Endothelial cell of umbilical vein (primary cell): ENCODE results near the gene LRRC39. TPM values are rescaled to one million over a fixed set of nuclear protein-coding genes. Genes with fewer than 3 reads are reported as not detected.

Source experiments
- BruUV-seq: library from RNA; stranded (reverse); fragments of 400-500 nt; replicated peaks from 2 replicates; lab custom pipeline; 2021; lab: Mats Ljungman, UMichigan
- CTCF ChIA-PET: fragments of 300-600, 350-600 bp; sonication (Branson Sonifier 250); formaldehyde crosslinking; loops from one replicate; lab custom pipeline; 2021; ENCODE audit warnings: antibody characterized with exemption, inconsistent platforms; lab: Charles Lee
- POLR2A ChIA-PET: fragments of 300-600, 350-600 bp; sonication (Branson Sonifier 250); formaldehyde crosslinking; loops from one replicate; lab custom pipeline; 2021; ENCODE audit warnings: antibody characterized with exemption, inconsistent platforms; lab: Charles Lee
- DNase-seq: peaks from one replicate; pipeline ENCODE4 v3.0.0-alpha.2; 2011; ENCODE audit warnings: low read depth, low spot score
- FAIRE-seq: peaks from 2 replicates; lab custom pipeline; 2011; peaks lifted over from hg19 to GRCh38; lab: Jason Lieb, UNC
- H2AFZ ChIP-seq: 2 replicates; pipeline ENCODE4 v1.6.0; 2012; ENCODE audit warnings: low read depth, low read length, control low read depth, inconsistent platforms
- H3K27ac ChIP-seq: 2 replicates; pipeline ENCODE4 v1.5.1; 2011; ENCODE audit warnings: low read depth, mild to moderate bottlenecking, control low read depth, low read length, moderate library complexity; ENCODE audit not compliant: insufficient read depth
- H3K27me3 ChIP-seq, 2 experiments: 2 replicates each; pipeline versions ENCODE4 v1.6.0 to v1.6.1; 2011; ENCODE audit warnings: low read length in 2 of 2, mixed read lengths in 1 of 2; ENCODE audit not compliant: control insufficient read depth in 2 of 2, insufficient read depth in 2 of 2
- H3K36me3 ChIP-seq, 2 experiments: 2 replicates in 1 of 2; 3 replicates in 1 of 2; pipeline ENCODE4 v1.5.1; 2011; ENCODE audit warnings: low read length in 2 of 2, mild to moderate bottlenecking in 1 of 2, moderate library complexity in 1 of 2; ENCODE audit not compliant: control insufficient read depth in 2 of 2, insufficient read depth in 2 of 2; ENCODE audit errors: extremely low read depth in 1 of 2
- H3K4me1 ChIP-seq: 3 replicates; pipeline ENCODE4 v1.5.1; 2011; ENCODE audit warnings: mild to moderate bottlenecking, low read length; ENCODE audit not compliant: control insufficient read depth, insufficient read depth; ENCODE audit errors: extremely low read depth
- H3K4me2 ChIP-seq: 2 replicates; pipeline ENCODE4 v1.6.1; 2011; ENCODE audit warnings: low read length, control low read depth, mixed read lengths; ENCODE audit not compliant: insufficient read depth
- H3K4me3 ChIP-seq, 3 experiments: fragments of 200-600 bp in 1 of 3; sonication (generic), shearing (Covaris generic) in 1 of 3; replicated peaks in 1 of 3; 2 replicates each; pipeline ENCODE4 v1.5.1; 2011 to 2016; ENCODE audit warnings: control low read depth in 3 of 3, low read length in 3 of 3, mild to moderate bottlenecking in 2 of 3, inconsistent platforms in 1 of 3, low read depth in 1 of 3, moderate library complexity in 1 of 3; ENCODE audit not compliant: insufficient read depth in 1 of 3
- H3K79me2 ChIP-seq: 2 replicates; pipeline ENCODE4 v1.6.0; 2012; ENCODE audit warnings: low read length, inconsistent platforms; ENCODE audit not compliant: control insufficient read depth, insufficient read depth
- H3K9ac ChIP-seq: replicated peaks from 2 replicates; pipeline ENCODE3; 2011; ENCODE audit warnings: low read length, control low read depth; ENCODE audit not compliant: insufficient read depth; ENCODE audit errors: extremely low read depth
- H3K9me1 ChIP-seq: replicated peaks from 3 replicates; pipeline ENCODE4 v1.6.0; 2011; ENCODE audit warnings: mild to moderate bottlenecking, low read length; ENCODE audit not compliant: control insufficient read depth, insufficient read depth; ENCODE audit errors: extremely low read depth
- H3K9me3 ChIP-seq: replicated peaks from 2 replicates; pipeline ENCODE4 v1.5.1; 2012; ENCODE audit warnings: low read length, inconsistent platforms; ENCODE audit not compliant: control insufficient read depth, insufficient read depth
- H4K20me1 ChIP-seq: replicated peaks from 2 replicates; pipeline ENCODE3; 2011; ENCODE audit warnings: mild to moderate bottlenecking, low read length; ENCODE audit not compliant: control insufficient read depth, insufficient read depth; ENCODE audit errors: extremely low read depth
- EZH2 ChIP-seq: IDR thresholded peaks from 2 replicates; pipeline ENCODE4 v1.6.1; 2012; ENCODE audit warnings: borderline replicate concordance, low read depth, mild to moderate bottlenecking, moderate library complexity, low read length, inconsistent platforms; ENCODE audit not compliant: severe bottlenecking
- FOS ChIP-seq: IDR thresholded peaks from 2 replicates; pipeline ENCODE4 v1.6.1; 2011; ENCODE audit warnings: mild to moderate bottlenecking, low read length, moderate library complexity, borderline replicate concordance; ENCODE audit not compliant: insufficient read depth
- GATA2 ChIP-seq: IDR thresholded peaks from 2 replicates; pipeline ENCODE4 v1.7.0; 2011; ENCODE audit warnings: low read depth, mild to moderate bottlenecking, moderate library complexity, mixed read lengths, low read length; ENCODE audit not compliant: insufficient read length, insufficient read depth
- JUN ChIP-seq: IDR thresholded peaks from 2 replicates; pipeline ENCODE4 v1.6.1; 2011; ENCODE audit warnings: borderline replicate concordance, low read depth; ENCODE audit not compliant: insufficient read length, insufficient read depth
- MYC ChIP-seq: IDR thresholded peaks from one replicate; pipeline ENCODE4 v1.6.1; 2011; ENCODE audit warnings: mild to moderate bottlenecking, low read depth, low read length
- POLR2A ChIP-seq: IDR thresholded peaks from 2 replicates; pipeline ENCODE4 v1.6.1; 2012; ENCODE audit warnings: low read depth, mild to moderate bottlenecking, control low read depth, low read length
- POLR2AphosphoS5 ChIP-seq: IDR thresholded peaks from 2 replicates; pipeline ENCODE4 v1.6.1; 2012; ENCODE audit warnings: low read depth, mild to moderate bottlenecking, control low read depth, low read length, moderate library complexity; ENCODE audit not compliant: insufficient read depth
- dilution Hi-C: fragments of 300-500 bp; cut with MboI; formaldehyde crosslinking; loops from one replicate; pipeline ENCODE4 v1.15.0; 2019; ENCODE audit warnings: low sequenced_read_pairs; ENCODE audit not compliant: extremely low pct_ligation_motif_present
- intact Hi-C: fragments of 100-400 bp; cut with micrococcal nuclease; formaldehyde crosslinking; loops from one replicate; pipeline ENCODE4 v1.10.0; 2022
- polyA plus RNA-seq, 4 experiments: library from polyadenylated mRNA; depleted of rRNA in 3 of 4; stranded (reverse) in 3 of 4; unstranded in 1 of 4; fragments of >200 nt; gene quantifications; 2 replicates each; pipeline versions ENCODE4 v1.2.1 to v1.2.3, GENCODE V29; 2011 to 2012; ENCODE audit warnings: missing spikeins in 1 of 4
- total RNA-seq: library from RNA; stranded (reverse); gene quantifications from 2 replicates; pipeline ENCODE4 v1.2.3, GENCODE V29; 2021
- TF ChIP-seq, protein P1 (sequence below): IDR thresholded peaks from 2 replicates; pipeline ENCODE4 v1.6.1; 2011; ENCODE audit not compliant: insufficient read depth, insufficient read length
- TF ChIP-seq, protein P2 (sequence below), 2 donors: IDR thresholded peaks; 1 replicate in 1 of 2; 2 replicates in 1 of 2; pipeline ENCODE4 v1.5.1; 2011; ENCODE audit warnings: low read length in 2 of 2, mild to moderate bottlenecking in 2 of 2, moderate library complexity in 2 of 2, control low read depth in 1 of 2, inconsistent platforms in 1 of 2, low read depth in 1 of 2; ENCODE audit not compliant: insufficient read depth in 1 of 2; ENCODE audit errors: extremely low read depth in 1 of 2

Gene LRRC39
- total and polyA plus RNA-seq, 2 donors (not counting 3 experiments of a cell fraction or from before 2014, with no cell fraction given) = 0.40 to 0.65 TPM

GRCh38 chr1:100188617-100189016 is 10.6 kb upstream of the LRRC39 start:
- intact Hi-C loops (no loop called here), dilution Hi-C loops (no loop called here)
- POLR2A ChIA-PET = no interaction called here

More at GRCh38 chr1:100188617-100189016, 10.6 kb upstream of the LRRC39 start:
- CTCF ChIA-PET = interaction anchor here (1.1 kb wide), 1 partner anchor 11 kb away, joined by 3 read pairs; no protein-coding TSS in a partner anchor
- DNase-seq (no peak), FAIRE-seq (no peak)
- BruUV-seq = no TSS peak
- Histone ChIP-seq H2AFZ (no peak overlapping the region), H3K27me3 (no peaks in the 10 kb centered on the region), H3K4me1 (no peaks in the 10 kb centered on the region), H4K20me1 (no peaks in the 10 kb centered on the region), H3K79me2 (no peaks in the 10 kb centered on the region), H3K4me3 (no peak overlapping the region), H3K27ac (no peak overlapping the region), H3K36me3 (no peaks in the 10 kb centered on the region), H3K9me1 (no peaks in the 10 kb centered on the region), H3K9ac (no peak overlapping the region), H3K9me3 (no peaks in the 10 kb centered on the region), H3K4me2 (no peak overlapping the region)
- TF ChIP-seq JUN (no peak), FOS (no peak), POLR2AphosphoS5 (no peak), MYC (no peak), GATA2 (no peak), EZH2 (no peak), POLR2A (no peak)
- TF ChIP-seq, protein P1, sequence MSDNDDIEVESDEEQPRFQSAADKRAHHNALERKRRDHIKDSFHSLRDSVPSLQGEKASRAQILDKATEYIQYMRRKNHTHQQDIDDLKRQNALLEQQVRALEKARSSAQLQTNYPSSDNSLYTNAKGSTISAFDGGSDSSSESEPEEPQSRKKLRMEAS = no peak
- TF ChIP-seq, protein P2, sequence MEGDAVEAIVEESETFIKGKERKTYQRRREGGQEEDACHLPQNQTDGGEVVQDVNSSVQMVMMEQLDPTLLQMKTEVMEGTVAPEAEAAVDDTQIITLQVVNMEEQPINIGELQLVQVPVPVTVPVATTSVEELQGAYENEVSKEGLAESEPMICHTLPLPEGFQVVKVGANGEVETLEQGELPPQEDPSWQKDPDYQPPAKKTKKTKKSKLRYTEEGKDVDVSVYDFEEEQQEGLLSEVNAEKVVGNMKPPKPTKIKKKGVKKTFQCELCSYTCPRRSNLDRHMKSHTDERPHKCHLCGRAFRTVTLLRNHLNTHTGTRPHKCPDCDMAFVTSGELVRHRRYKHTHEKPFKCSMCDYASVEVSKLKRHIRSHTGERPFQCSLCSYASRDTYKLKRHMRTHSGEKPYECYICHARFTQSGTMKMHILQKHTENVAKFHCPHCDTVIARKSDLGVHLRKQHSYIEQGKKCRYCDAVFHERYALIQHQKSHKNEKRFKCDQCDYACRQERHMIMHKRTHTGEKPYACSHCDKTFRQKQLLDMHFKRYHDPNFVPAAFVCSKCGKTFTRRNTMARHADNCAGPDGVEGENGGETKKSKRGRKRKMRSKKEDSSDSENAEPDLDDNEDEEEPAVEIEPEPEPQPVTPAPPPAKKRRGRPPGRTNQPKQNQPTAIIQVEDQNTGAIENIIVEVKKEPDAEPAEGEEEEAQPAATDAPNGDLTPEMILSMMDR (IDR thresholded peaks at IDR 0.05; ENCODE audit: extremely low read depth in 1 of 2, insufficient read depth in 1 of 2, low read depth in 1 of 2, low read length in 2 of 2) = no peak
